Smooth muscle cell (in vitro differentiated cells): ENCODE data around the gene CDH13. TPM values are rescaled to one million over a fixed set of nuclear protein-coding genes. Genes with fewer than 3 reads are reported as not detected.

Experiments
- DNase-seq: peaks from one replicate; lab custom pipeline; 2025; ENCODE audit not compliant: unreplicated experiment; lab: John Stamatoyannopoulos, UW
- H2AFZ ChIP-seq: fragments of 200-600 bp; sonication (generic); 2 replicates; pipeline ENCODE4 v1.6.0; 2016; ENCODE audit warnings: antibody characterized with exemption, low read depth, mild to moderate bottlenecking
- H3F3A ChIP-seq: fragments of 200-600 bp; sonication (generic); 2 replicates; pipeline ENCODE4 v1.6.0; 2017; ENCODE audit warnings: antibody characterized with exemption, low read depth
- H3K27ac ChIP-seq: fragments of 200-600 bp; sonication (generic); 2 replicates; pipeline ENCODE4 v1.5.1; 2016; ENCODE audit warnings: low read depth, mild to moderate bottlenecking
- H3K27me3 ChIP-seq: fragments of 200-600 bp; sonication (generic); 2 replicates; pipeline ENCODE4 v1.6.1; 2016; ENCODE audit warnings: low read depth, mild to moderate bottlenecking
- H3K36me3 ChIP-seq: fragments of 200-600 bp; sonication (generic); 2 replicates; pipeline ENCODE4 v1.5.1; 2016; ENCODE audit warnings: low read depth
- H3K4me1 ChIP-seq: fragments of 200-600 bp; sonication (generic); 2 replicates; pipeline ENCODE4 v1.5.1; 2016; ENCODE audit warnings: low read depth
- H3K4me2 ChIP-seq: fragments of 200-600 bp; sonication (generic); 2 replicates; pipeline ENCODE4 v1.6.0; 2016; ENCODE audit warnings: mild to moderate bottlenecking
- H3K4me3 ChIP-seq: fragments of 200-600 bp; sonication (generic); 2 replicates; pipeline ENCODE4 v1.5.1; 2016; ENCODE audit warnings: mild to moderate bottlenecking
- H3K79me2 ChIP-seq: fragments of 200-600 bp; sonication (generic); 2 replicates; pipeline ENCODE4 v1.6.0; 2016; ENCODE audit warnings: low read depth, mild to moderate bottlenecking
- H3K9ac ChIP-seq: fragments of 200-600 bp; sonication (generic); 2 replicates; pipeline ENCODE4 v1.6.0; 2016; ENCODE audit warnings: low read depth
- H3K9me3 ChIP-seq: fragments of 200-600 bp; sonication (generic); replicated peaks from 2 replicates; pipeline ENCODE4 v1.5.1; 2016; ENCODE audit warnings: low read depth
- H4K20me1 ChIP-seq: fragments of 200-600 bp; sonication (generic); 2 replicates; pipeline ENCODE4 v1.6.0; 2016; ENCODE audit warnings: low read depth
- CTCF ChIP-seq: fragments of 200-600 bp; sonication (generic); IDR thresholded peaks from 2 replicates; pipeline ENCODE4 v1.5.1; 2017; ENCODE audit warnings: borderline replicate concordance, mild to moderate bottlenecking, antibody characterized with exemption; ENCODE audit not compliant: insufficient read depth, poor library complexity, severe bottlenecking
- WGBS: methylation state at CpG from one replicate; pipeline ENCODE4 v1.1.7; 2016; ENCODE audit warnings: low lambda C conversion rate; 5-methylcytosine and 5-hydroxymethylcytosine counted together
- polyA plus RNA-seq: library from polyadenylated mRNA; unstranded; fragments of >200 nt; fragmentation: Nextera tagmentation; extraction: Ambion mirVana; gene quantifications from 2 replicates; pipeline ENCODE4 v1.2.1, GENCODE V29; 2016
- total RNA-seq: library from RNA; depleted of rRNA; stranded (reverse); fragments of >200 nt; gene quantifications from 2 replicates; pipeline ENCODE4 v1.2.3, GENCODE V29; 2014

CDH13 gene
- total and polyA plus RNA-seq, 2 experiments from 2014 or later: 12.1 to 32.2 TPM

GRCh38 chr16:83554096-83554495 is 927.3 kb downstream of the CDH13 start:
- Histone ChIP-seq H3K4me3 (no peak overlapping the region), H3K4me1 (no peaks in the 10 kb centered on the region), H3K4me2 (no peak overlapping the region), H3K27me3 (no peaks in the 10 kb centered on the region), H3K27ac (no peak overlapping the region), H4K20me1 (no peaks in the 10 kb centered on the region), H3K79me2 (no peaks in the 10 kb centered on the region), H3K36me3 (no peaks in the 10 kb centered on the region), H2AFZ (no peak overlapping the region), H3K9ac (no peak overlapping the region), H3K9me3 (no peaks in the 10 kb centered on the region), H3F3A (no peaks in the 10 kb centered on the region)
- DNase-seq: no peak
- no peak for TF ChIP-seq CTCF
- 97% methylated on average over 3 of the region's 3 CpGs for WGBS

- no peak overlapping the region for H3K27ac ChIP-seq
- no peak for TF ChIP-seq CTCF
- H3K9me3 ChIP-seq: no peaks in the 10 kb centered on the region
- H3K4me2 ChIP-seq: no peak overlapping the region
- H3F3A ChIP-seq: no peaks in the 10 kb centered on the region
- no peak overlapping the region for H3K4me3 ChIP-seq
- no peaks in the 10 kb centered on the region for H3K27me3 ChIP-seq
- no peaks in the 10 kb centered on the region for H3K4me1 ChIP-seq
- H3K79me2 ChIP-seq: no peaks in the 10 kb centered on the region
- DNase-seq: no peak
- no peaks in the 10 kb centered on the region for H3K36me3 ChIP-seq
- no peaks in the 10 kb centered on the region for H4K20me1 ChIP-seq
- no peak overlapping the region for H2AFZ ChIP-seq
- H3K9ac ChIP-seq: no peak overlapping the region
- 100% methylated on average over 1 of the region's 1 CpG for WGBS
Measured at GRCh38 chr16:83554540-83554939, 927.8 kb downstream of the CDH13 start.

- no peaks in the 10 kb centered on the region for H3K36me3 ChIP-seq
- DNase-seq: no peak
Measured at GRCh38 chr16:83561876-83562275, 935.1 kb downstream of the CDH13 start.

More at GRCh38 chr16:83561876-83562275, 935.1 kb downstream of the CDH13 start:
- no peak overlapping the region for H3K9ac ChIP-seq
- WGBS: 98% methylated on average over 2 of the region's 2 CpGs
- no peak overlapping the region for H3K27ac ChIP-seq
- H3K79me2 ChIP-seq: no peaks in the 10 kb centered on the region
- no peaks in the 10 kb centered on the region for H3K4me1 ChIP-seq
- H4K20me1 ChIP-seq: no peaks in the 10 kb centered on the region
- no peaks in the 10 kb centered on the region for H3K9me3 ChIP-seq
- H2AFZ ChIP-seq: no peak overlapping the region
- H3K27me3 ChIP-seq: no peaks in the 10 kb centered on the region
- H3F3A ChIP-seq: no peaks in the 10 kb centered on the region
- no peak overlapping the region for H3K4me3 ChIP-seq
- TF ChIP-seq CTCF: no peak
- no peak overlapping the region for H3K4me2 ChIP-seq
